ENCODE results near the gene NR3C2.

DNA sequence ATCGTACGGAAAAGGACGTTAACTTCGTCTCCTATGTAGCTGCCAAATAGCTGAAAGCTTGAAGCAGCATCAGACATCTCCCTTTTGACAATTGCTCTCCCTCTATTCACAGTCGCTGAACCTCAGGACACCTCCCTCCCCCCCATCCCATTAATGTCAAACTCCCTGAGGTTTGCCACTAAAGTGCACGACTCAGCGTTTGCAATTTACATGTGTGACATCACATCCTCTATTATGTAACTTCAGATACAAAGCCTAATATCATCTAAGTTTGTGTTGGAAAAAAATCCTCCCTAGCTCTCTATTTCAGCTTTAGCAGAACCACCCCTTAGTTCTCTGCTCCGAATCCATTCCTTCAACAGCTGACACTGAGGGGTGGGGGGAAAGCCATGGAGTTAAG is 5.5 kb upstream of the NR3C2 start:
- TF ChIP-seq STAT1 (IDR thresholded peaks at IDR 0.05; ENCODE audit: unreplicated experiment) (no peak), CREB1 (CRISPR knock-in tag; IDR thresholded peaks at IDR 0.05; ENCODE audit: low read depth) (no peak), POLR2AphosphoS5 (IDR thresholded peaks at IDR 0.05; ENCODE audit: low read depth) (no peak), EZH2phosphoT487 (IDR thresholded peaks at IDR 0.05; ENCODE audit: unreplicated experiment) (no peak)
- TF ChIP-seq, protein P1, sequence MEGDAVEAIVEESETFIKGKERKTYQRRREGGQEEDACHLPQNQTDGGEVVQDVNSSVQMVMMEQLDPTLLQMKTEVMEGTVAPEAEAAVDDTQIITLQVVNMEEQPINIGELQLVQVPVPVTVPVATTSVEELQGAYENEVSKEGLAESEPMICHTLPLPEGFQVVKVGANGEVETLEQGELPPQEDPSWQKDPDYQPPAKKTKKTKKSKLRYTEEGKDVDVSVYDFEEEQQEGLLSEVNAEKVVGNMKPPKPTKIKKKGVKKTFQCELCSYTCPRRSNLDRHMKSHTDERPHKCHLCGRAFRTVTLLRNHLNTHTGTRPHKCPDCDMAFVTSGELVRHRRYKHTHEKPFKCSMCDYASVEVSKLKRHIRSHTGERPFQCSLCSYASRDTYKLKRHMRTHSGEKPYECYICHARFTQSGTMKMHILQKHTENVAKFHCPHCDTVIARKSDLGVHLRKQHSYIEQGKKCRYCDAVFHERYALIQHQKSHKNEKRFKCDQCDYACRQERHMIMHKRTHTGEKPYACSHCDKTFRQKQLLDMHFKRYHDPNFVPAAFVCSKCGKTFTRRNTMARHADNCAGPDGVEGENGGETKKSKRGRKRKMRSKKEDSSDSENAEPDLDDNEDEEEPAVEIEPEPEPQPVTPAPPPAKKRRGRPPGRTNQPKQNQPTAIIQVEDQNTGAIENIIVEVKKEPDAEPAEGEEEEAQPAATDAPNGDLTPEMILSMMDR (conservative IDR thresholded peaks at IDR 0.05; ENCODE audit: low read depth in 2 of 2): no peak
- TF ChIP-seq, protein P2, sequence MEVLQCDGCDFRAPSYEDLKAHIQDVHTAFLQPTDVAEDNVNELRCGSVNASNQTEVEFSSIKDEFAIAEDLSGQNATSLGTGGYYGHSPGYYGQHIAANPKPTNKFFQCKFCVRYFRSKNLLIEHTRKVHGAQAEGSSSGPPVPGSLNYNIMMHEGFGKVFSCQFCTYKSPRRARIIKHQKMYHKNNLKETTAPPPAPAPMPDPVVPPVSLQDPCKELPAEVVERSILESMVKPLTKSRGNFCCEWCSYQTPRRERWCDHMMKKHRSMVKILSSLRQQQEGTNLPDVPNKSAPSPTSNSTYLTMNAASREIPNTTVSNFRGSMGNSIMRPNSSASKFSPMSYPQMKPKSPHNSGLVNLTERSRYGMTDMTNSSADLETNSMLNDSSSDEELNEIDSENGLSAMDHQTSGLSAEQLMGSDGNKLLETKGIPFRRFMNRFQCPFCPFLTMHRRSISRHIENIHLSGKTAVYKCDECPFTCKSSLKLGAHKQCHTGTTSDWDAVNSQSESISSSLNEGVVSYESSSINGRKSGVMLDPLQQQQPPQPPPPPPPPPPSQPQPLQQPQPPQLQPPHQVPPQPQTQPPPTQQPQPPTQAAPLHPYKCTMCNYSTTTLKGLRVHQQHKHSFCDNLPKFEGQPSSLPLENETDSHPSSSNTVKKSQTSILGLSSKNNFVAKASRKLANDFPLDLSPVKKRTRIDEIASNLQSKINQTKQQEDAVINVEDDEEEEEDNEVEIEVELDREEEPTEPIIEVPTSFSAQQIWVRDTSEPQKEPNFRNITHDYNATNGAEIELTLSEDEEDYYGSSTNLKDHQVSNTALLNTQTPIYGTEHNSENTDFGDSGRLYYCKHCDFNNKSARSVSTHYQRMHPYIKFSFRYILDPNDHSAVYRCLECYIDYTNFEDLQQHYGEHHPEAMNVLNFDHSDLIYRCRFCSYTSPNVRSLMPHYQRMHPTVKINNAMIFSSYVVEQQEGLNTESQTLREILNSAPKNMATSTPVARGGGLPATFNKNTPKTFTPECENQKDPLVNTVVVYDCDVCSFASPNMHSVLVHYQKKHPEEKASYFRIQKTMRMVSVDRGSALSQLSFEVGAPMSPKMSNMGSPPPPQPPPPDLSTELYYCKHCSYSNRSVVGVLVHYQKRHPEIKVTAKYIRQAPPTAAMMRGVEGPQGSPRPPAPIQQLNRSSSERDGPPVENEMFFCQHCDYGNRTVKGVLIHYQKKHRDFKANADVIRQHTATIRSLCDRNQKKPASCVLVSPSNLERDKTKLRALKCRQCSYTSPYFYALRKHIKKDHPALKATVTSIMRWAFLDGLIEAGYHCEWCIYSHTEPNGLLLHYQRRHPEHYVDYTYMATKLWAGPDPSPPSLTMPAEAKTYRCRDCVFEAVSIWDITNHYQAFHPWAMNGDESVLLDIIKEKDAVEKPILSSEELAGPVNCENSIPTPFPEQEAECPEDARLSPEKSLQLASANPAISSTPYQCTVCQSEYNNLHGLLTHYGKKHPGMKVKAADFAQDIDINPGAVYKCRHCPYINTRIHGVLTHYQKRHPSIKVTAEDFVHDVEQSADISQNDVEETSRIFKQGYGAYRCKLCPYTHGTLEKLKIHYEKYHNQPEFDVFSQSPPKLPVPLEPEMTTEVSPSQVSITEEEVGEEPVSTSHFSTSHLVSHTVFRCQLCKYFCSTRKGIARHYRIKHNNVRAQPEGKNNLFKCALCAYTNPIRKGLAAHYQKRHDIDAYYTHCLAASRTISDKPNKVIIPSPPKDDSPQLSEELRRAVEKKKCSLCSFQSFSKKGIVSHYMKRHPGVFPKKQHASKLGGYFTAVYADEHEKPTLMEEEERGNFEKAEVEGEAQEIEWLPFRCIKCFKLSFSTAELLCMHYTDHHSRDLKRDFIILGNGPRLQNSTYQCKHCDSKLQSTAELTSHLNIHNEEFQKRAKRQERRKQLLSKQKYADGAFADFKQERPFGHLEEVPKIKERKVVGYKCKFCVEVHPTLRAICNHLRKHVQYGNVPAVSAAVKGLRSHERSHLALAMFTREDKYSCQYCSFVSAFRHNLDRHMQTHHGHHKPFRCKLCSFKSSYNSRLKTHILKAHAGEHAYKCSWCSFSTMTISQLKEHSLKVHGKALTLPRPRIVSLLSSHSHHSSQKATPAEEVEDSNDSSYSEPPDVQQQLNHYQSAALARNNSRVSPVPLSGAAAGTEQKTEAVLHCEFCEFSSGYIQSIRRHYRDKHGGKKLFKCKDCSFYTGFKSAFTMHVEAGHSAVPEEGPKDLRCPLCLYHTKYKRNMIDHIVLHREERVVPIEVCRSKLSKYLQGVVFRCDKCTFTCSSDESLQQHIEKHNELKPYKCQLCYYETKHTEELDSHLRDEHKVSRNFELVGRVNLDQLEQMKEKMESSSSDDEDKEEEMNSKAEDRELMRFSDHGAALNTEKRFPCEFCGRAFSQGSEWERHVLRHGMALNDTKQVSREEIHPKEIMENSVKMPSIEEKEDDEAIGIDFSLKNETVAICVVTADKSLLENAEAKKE (CRISPR knock-in tag; IDR thresholded peaks at IDR 0.05): no peak
